HEK293T (cell line): ENCODE data around the gene OR52E8.

ENCODE experiments used
- CTCF ChIA-PET: fragments of 350-600 bp; formaldehyde crosslinking; extraction: SDS; loops from one replicate; lab custom pipeline; 2021; ENCODE audit warnings: antibody characterized with exemption, inconsistent platforms; lab: Yijun Ruan, JAX
- POLR2A ChIA-PET: fragments of 350-600 bp; formaldehyde crosslinking; extraction: SDS; loops from one replicate; lab custom pipeline; 2020; ENCODE audit warnings: antibody characterized with exemption, inconsistent platforms; lab: Yijun Ruan, JAX
- DNase-seq: peaks from one replicate; pipeline ENCODE4 v3.0.0; 2012; ENCODE audit warnings: mixed read lengths; ENCODE audit errors: extremely low spot score
- ARNT ChIP-seq: fragments of 450-650 bp; IDR thresholded peaks from 2 replicates; pipeline ENCODE4 v1.6.1; 2017; ENCODE audit warnings: mild to moderate bottlenecking
- BHLHE40 ChIP-seq: fragments of 450-650 bp; IDR thresholded peaks from 2 replicates; pipeline ENCODE4 v1.6.1; 2016; ENCODE audit warnings: mild to moderate bottlenecking, moderate library complexity, borderline replicate concordance
- CTBP1 ChIP-seq: fragments of 450-650 bp; IDR thresholded peaks from 2 replicates; pipeline ENCODE4 v1.6.1; 2016; ENCODE audit warnings: borderline replicate concordance
- ELF4 ChIP-seq: fragments of 450-650 bp; IDR thresholded peaks from 2 replicates; pipeline ENCODE4 v1.6.1; 2017; ENCODE audit warnings: antibody characterized with exemption
- FOXA1 ChIP-seq: fragments of 450-650 bp; IDR thresholded peaks from 2 replicates; pipeline ENCODE4 v1.6.1; 2016; ENCODE audit warnings: mild to moderate bottlenecking
- FOXK2 ChIP-seq: fragments of 450-650 bp; IDR thresholded peaks from 2 replicates; pipeline ENCODE4 v1.6.1; 2016; ENCODE audit warnings: mild to moderate bottlenecking
- FOXM1 ChIP-seq: fragments of 450-650 bp; IDR thresholded peaks from 2 replicates; pipeline ENCODE4 v1.6.1; 2017; ENCODE audit warnings: mild to moderate bottlenecking, borderline replicate concordance
- HDGF ChIP-seq: fragments of 450-650 bp; IDR thresholded peaks from 2 replicates; pipeline ENCODE4 v1.6.1; 2017; ENCODE audit warnings: antibody characterized with exemption, borderline replicate concordance
- L3MBTL2 ChIP-seq: fragments of 450-650 bp; conservative IDR thresholded peaks from 2 replicates; pipeline ENCODE4 v1.6.1; 2016; ENCODE audit warnings: mild to moderate bottlenecking
- LEF1 ChIP-seq: fragments of 450-650 bp; IDR thresholded peaks from 2 replicates; pipeline ENCODE4 v1.6.1; 2017; ENCODE audit warnings: mild to moderate bottlenecking, borderline replicate concordance
- NFRKB ChIP-seq: fragments of 450-650 bp; IDR thresholded peaks from 2 replicates; pipeline ENCODE4 v1.6.1; 2016; ENCODE audit warnings: mild to moderate bottlenecking, moderate library complexity
- PKNOX1 ChIP-seq: fragments of 450-650 bp; IDR thresholded peaks from 2 replicates; pipeline ENCODE4 v1.6.1; 2016
- SP1 ChIP-seq: fragments of 450-650 bp; IDR thresholded peaks from 2 replicates; pipeline ENCODE4 v1.6.1; 2017
- SUZ12 ChIP-seq: fragments of 450-650 bp; IDR thresholded peaks from 2 replicates; pipeline ENCODE4 v1.6.1; 2016; ENCODE audit warnings: mild to moderate bottlenecking
- TARDBP ChIP-seq: fragments of 450-650 bp; IDR thresholded peaks from 2 replicates; pipeline ENCODE4 v1.6.1; 2016
- ZNF384 ChIP-seq: fragments of 450-650 bp; IDR thresholded peaks from 2 replicates; pipeline ENCODE4 v1.6.1; 2016

The OR52E8 gene

DNA sequence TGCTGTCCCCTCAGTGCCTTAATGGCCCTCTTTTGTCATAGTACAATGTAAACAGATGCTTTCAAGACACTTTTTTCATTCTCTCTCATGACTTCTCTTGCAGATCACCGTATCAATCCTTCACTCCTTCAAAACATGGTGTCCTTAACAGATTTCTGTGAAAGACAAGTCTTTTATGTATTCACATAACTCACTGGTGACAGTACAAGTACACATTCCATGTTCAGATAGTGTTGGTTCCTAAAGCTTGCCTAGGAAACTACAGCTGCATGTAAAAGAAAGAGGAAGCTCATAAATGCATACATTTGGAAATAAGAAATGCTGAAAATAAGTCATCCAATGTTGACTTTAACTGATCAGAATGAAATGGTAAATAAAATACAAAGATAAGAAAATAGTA is 10.8 kb downstream of the OR52E8 start:
- CTCF ChIA-PET: no interaction called here
- no peak for TF ChIP-seq HDGF
- no peak for TF ChIP-seq NFRKB
- TF ChIP-seq ELF4: no peak
- no peak for TF ChIP-seq SUZ12
- no peak for TF ChIP-seq ZNF384
- TF ChIP-seq FOXM1: no peak
- TF ChIP-seq SP1: no peak
- no peak for TF ChIP-seq L3MBTL2
- TF ChIP-seq ARNT: no peak
- TF ChIP-seq TARDBP: no peak
- no peak for TF ChIP-seq FOXK2
- POLR2A ChIA-PET: no interaction called here
- no peak for DNase-seq

DNA sequence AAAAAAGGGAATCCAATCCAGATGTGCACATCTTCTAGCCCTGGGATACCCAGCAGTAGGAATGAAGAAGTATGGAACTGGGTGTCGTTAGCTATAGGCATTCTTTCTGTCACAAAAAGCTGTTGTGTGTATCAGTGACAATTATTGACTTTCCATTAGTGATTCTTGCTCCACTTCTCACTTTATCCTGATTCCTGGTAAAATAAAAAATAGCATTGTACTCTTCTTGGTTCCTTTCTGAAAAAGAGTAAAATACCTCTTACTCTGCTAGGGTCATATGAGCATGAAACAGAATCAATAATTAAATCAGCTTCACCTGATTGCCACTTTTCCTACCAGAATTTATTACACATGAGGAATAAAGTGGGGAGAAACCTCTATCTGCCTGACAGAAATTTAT is 15.7 kb downstream of the OR52E8 start, which contains the start of gene OR52E6:
Gene OR52E6 (minus strand): TSS at position 101 of the 400 bp plus-strand sequence. CDS start 0 bp downstream, at position 101.
- ChIA-PET POLR2A (no interaction called here), CTCF (no interaction called here)
- no peak for DNase-seq
- TF ChIP-seq NFRKB (no peak), L3MBTL2 (no peak), FOXA1 (no peak), SUZ12 (no peak)

DNA sequence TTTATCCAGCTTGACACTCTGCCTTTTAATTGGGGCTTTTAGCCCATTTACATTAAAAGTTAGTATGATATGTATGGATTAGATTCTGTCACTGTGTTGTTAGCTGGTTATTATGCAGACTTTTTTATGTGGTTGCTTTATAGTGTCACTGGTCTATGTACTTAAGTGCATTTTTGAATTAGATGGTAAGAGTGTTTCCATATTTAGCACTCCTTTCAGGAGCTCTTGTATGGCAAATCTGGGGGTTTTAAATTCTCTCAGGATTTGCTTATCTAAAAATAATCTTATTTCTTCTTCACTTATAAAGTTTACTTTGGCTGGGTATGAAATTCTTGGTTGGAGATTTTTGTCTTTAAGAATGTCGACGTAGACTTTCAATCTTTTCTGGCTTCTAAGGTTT is 19.8 kb downstream of the OR52E8 start:
- ChIA-PET CTCF (no interaction called here), POLR2A (no interaction called here)
- TF ChIP-seq LEF1 (no peak), ARNT (no peak), FOXA1 (no peak), ELF4 (no peak), NFRKB (no peak), SP1 (no peak), CTBP1 (no peak), TARDBP (no peak), FOXM1 (no peak), SUZ12 (no peak), ZNF384 (no peak), L3MBTL2 (no peak), PKNOX1 (no peak), FOXK2 (no peak)
- no peak for DNase-seq

DNA sequence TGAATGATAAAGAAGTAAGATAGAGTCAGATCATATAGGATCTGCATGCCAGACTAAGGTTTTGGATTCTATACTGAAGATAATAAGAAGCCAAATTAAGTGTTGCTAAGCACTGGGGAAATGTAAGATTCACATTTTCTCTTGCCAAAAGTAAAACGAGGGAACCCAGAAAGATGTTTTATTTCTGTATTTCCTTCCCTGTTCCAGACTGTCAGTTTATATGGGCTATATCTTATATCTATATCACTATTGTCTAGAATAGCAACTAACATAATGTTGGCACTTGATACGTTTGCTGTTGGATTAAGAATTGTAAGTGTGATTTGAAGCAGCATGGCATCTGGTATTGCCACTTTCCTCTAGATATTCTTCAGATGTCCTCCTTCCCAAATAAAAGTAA is 24.0 kb downstream of the OR52E8 start:
- POLR2A ChIA-PET: no interaction called here
- TF ChIP-seq HDGF (no peak), NFRKB (no peak), FOXM1 (no peak), L3MBTL2 (no peak), SUZ12 (no peak)
- no peak for DNase-seq
- CTCF ChIA-PET: no interaction called here

DNA sequence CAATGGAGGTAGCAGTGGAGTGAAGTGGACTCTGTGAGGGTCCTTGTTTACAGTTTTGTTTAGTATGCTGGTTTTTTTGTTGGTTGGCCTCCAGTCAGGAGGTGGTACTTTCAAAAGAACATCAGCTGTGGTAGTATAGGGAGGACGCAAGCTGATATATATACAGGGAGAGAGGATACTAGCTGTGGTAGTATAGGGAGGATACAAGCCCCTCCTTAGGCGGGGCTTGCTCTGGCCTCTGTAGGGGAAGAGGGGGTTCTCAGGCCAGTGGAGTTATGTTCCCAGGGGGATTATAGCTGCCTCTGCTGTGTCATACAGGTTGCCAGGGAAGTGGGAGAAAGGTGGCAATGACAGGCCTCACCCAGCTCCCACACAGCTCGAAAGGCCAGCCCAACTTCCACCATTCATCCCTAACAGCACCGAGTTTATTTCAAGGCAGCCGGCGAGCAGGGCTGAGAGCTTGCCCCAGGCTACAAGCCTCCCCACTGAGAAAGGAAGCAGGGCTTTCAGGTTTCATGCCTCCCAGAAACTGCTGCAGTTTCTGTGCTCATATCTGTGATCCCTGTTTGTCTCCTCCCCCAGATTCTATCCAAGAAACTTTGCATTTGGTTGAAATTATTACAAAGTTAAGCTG is 26.2 kb downstream of the OR52E8 start:
- POLR2A ChIA-PET: no interaction called here

GRCh38 chr11:5818245-5818886 is 39.1 kb downstream of the OR52E8 start:
- POLR2A ChIA-PET: no interaction called here
- no peak for DNase-seq
- CTCF ChIA-PET: no interaction called here
- TF ChIP-seq LEF1: no peak
- no peak for TF ChIP-seq PKNOX1
- TF ChIP-seq BHLHE40: no peak
- TF ChIP-seq FOXA1: no peak
- no peak for TF ChIP-seq NFRKB
- TF ChIP-seq ELF4: no peak
- no peak for TF ChIP-seq FOXM1
- TF ChIP-seq L3MBTL2: no peak
- no peak for TF ChIP-seq SP1
- no peak for TF ChIP-seq ZNF384
- no peak for TF ChIP-seq FOXK2
- no peak for TF ChIP-seq TARDBP
- no peak for TF ChIP-seq CTBP1
- TF ChIP-seq HDGF: no peak
- no peak for TF ChIP-seq ARNT
- TF ChIP-seq SUZ12: no peak

More for the DNA sequence above, 26.2 kb downstream of the OR52E8 start:
- DNase-seq: no peak
- CTCF ChIA-PET: no interaction called here
- TF ChIP-seq SP1: no peak
- TF ChIP-seq FOXM1: no peak
- no peak for TF ChIP-seq ARNT
- no peak for TF ChIP-seq L3MBTL2
- TF ChIP-seq SUZ12: no peak
- no peak for TF ChIP-seq NFRKB
- TF ChIP-seq BHLHE40: no peak
- no peak for TF ChIP-seq ZNF384
- TF ChIP-seq PKNOX1: no peak
- TF ChIP-seq LEF1: no peak
- no peak for TF ChIP-seq FOXK2
- no peak for TF ChIP-seq ELF4
